Measurements from ENCODE around the gene TSPAN12. TPM values are rescaled to one million over a fixed set of nuclear protein-coding genes. Genes with fewer than 3 reads are reported as not detected.
"Not testable (repeated sequence)": the region's sequence is repeated elsewhere in the genome, so short reads cannot be mapped to it uniquely, and the experiment has no call there.

Gene TSPAN12
- total and polyA plus RNA-seq, 2 donors (not counting 1 experiment from before 2014, with no cell fraction given) = 1.7 to 2.7 TPM

DNA sequence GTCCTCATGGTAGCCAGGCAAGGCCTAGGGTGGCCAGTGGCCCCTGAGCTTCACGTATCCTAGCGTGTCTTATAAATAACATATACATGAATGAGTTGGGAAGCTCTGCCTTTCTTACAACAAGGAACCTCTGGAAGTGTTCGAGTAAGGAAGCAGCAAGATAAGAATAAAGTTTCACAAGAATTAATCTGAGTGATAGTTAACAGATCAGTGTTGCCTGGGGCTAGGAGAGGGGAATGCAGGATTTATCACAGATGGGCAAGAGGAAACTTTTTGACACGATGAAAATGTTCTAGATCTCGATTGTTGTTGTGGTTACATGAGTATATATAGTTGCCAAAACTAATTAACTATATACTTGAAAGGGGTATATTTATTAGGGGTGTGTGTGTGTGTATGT, 74.2 kb downstream of the TSPAN12 start:
- H3K36me3 ChIP-seq (ENCODE audit: control insufficient read depth, insufficient read depth, low read length) = no peaks in the 10 kb centered on the region
- H3K9me3 ChIP-seq (ENCODE audit: control insufficient read depth, insufficient read depth, low read depth, low read length) = no peaks in the 10 kb centered on the region
- no peaks in the 10 kb centered on the region for H3K27me3 ChIP-seq (ENCODE audit: control insufficient read depth, insufficient read depth, low read length)
- H4K20me1 ChIP-seq (ENCODE audit: control insufficient read depth, extremely low read depth, insufficient read depth, low read length) = no peaks in the 10 kb centered on the region
- H3K9ac ChIP-seq (ENCODE audit: insufficient read depth, low read length) = no peak overlapping the region
- no peak overlapping the region for H3K4me2 ChIP-seq (ENCODE audit: extremely low read depth, insufficient read depth, low read length)
- no peak overlapping the region for H3K4me3 ChIP-seq (replicated peaks in 1 of 4; ENCODE audit: control extremely low read depth in 1 of 4, insufficient read depth in 1 of 4, low read depth in 3 of 4, low read length in 4 of 4)
- no peaks in the 10 kb centered on the region for H3K79me2 ChIP-seq (ENCODE audit: control insufficient read depth, insufficient read depth, low read length)
- H3K4me1 ChIP-seq (ENCODE audit: control insufficient read depth, extremely low read depth, insufficient read depth, low read length) = no peaks in the 10 kb centered on the region
- no peak for TF ChIP-seq EZH2 (IDR thresholded peaks at IDR 0.05; ENCODE audit: low read length, missing control alignments)
- TF ChIP-seq, protein P1, sequence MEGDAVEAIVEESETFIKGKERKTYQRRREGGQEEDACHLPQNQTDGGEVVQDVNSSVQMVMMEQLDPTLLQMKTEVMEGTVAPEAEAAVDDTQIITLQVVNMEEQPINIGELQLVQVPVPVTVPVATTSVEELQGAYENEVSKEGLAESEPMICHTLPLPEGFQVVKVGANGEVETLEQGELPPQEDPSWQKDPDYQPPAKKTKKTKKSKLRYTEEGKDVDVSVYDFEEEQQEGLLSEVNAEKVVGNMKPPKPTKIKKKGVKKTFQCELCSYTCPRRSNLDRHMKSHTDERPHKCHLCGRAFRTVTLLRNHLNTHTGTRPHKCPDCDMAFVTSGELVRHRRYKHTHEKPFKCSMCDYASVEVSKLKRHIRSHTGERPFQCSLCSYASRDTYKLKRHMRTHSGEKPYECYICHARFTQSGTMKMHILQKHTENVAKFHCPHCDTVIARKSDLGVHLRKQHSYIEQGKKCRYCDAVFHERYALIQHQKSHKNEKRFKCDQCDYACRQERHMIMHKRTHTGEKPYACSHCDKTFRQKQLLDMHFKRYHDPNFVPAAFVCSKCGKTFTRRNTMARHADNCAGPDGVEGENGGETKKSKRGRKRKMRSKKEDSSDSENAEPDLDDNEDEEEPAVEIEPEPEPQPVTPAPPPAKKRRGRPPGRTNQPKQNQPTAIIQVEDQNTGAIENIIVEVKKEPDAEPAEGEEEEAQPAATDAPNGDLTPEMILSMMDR (conservative IDR thresholded peaks at IDR 0.05 in 1 of 2, IDR thresholded peaks at IDR 0.05 in 1 of 2; ENCODE audit: low read depth in 1 of 2, low read length in 2 of 2) = no peak
- DNase-seq (ENCODE audit: low read depth in 2 of 2) = no peak
- no peak overlapping the region for H2AFZ ChIP-seq (ENCODE audit: low read length)
- H3K27ac ChIP-seq (ENCODE audit: insufficient read depth, low read length) = no peak overlapping the region

DNA sequence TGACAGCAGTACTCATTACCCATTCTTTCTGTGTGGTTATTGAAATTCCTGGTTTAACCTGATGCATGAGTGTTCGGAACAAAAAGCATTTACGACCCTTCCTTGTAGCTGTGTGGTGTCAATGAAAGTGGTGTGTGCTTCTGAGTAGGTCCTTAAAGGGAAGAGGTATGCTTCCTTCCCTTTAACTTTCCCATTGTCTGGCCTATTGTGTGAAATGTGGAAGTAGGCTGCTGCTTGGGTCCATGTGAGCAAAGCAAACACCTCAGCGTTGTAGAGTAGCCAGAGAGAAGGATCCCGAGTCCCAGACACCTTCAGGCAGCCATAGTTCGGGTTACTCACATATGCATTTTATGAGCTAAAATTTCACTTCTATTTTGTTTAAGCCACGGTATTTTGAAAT, 74.7 kb downstream of the TSPAN12 start:
- TF ChIP-seq EZH2 (IDR thresholded peaks at IDR 0.05; ENCODE audit: low read length, missing control alignments) = no peak
- TF ChIP-seq, protein P1 (conservative IDR thresholded peaks at IDR 0.05 in 1 of 2, IDR thresholded peaks at IDR 0.05 in 1 of 2; ENCODE audit: low read depth in 1 of 2, low read length in 2 of 2) = no peak
- DNase-seq (ENCODE audit: low read depth in 2 of 2) = no peak
- H3K9me3 ChIP-seq (ENCODE audit: control insufficient read depth, insufficient read depth, low read depth, low read length) = no peaks in the 10 kb centered on the region
- H4K20me1 ChIP-seq (ENCODE audit: control insufficient read depth, extremely low read depth, insufficient read depth, low read length) = no peaks in the 10 kb centered on the region
- no peaks in the 10 kb centered on the region for H3K4me1 ChIP-seq (ENCODE audit: control insufficient read depth, extremely low read depth, insufficient read depth, low read length)
- no peaks in the 10 kb centered on the region for H3K27me3 ChIP-seq (ENCODE audit: control insufficient read depth, insufficient read depth, low read length)
- H3K27ac ChIP-seq (ENCODE audit: insufficient read depth, low read length) = no peak overlapping the region
- H3K79me2 ChIP-seq (ENCODE audit: control insufficient read depth, insufficient read depth, low read length) = no peaks in the 10 kb centered on the region
- no peak overlapping the region for H3K9ac ChIP-seq (ENCODE audit: insufficient read depth, low read length)
- H3K4me3 ChIP-seq (replicated peaks in 1 of 4; ENCODE audit: control extremely low read depth in 1 of 4, insufficient read depth in 1 of 4, low read depth in 3 of 4, low read length in 4 of 4) = no peak overlapping the region
- H3K4me2 ChIP-seq (ENCODE audit: extremely low read depth, insufficient read depth, low read length) = no peak overlapping the region
- no peak overlapping the region for H2AFZ ChIP-seq (ENCODE audit: low read length)
- no peaks in the 10 kb centered on the region for H3K36me3 ChIP-seq (ENCODE audit: control insufficient read depth, insufficient read depth, low read length)

DNA sequence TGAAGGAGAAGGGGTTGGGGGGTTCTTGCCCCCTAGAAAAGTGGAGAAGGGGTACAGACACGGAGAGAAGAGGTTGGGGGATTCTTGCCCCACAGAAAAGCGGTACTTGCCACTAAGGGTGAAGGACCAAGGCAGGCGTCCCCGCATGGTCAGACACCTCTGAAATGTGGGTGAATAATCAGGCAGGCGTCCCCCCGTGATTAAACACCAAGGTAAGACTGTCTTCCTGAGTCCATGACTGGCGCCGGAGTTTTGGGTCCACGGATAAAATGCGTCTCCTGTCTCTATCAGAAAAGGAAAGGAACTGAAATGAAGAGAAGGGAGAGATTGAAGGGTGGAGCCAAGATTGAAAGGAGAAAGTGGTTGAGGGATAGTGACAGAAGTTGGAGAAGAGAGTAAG, 76.0 kb downstream of the TSPAN12 start:
- H3K27ac ChIP-seq (ENCODE audit: insufficient read depth, low read length); H4K20me1 ChIP-seq (ENCODE audit: control insufficient read depth, extremely low read depth, insufficient read depth, low read length); H3K9ac ChIP-seq (ENCODE audit: insufficient read depth, low read length); H3K4me1 ChIP-seq (ENCODE audit: control insufficient read depth, extremely low read depth, insufficient read depth, low read length); H3K36me3 ChIP-seq (ENCODE audit: control insufficient read depth, insufficient read depth, low read length); H2AFZ ChIP-seq (ENCODE audit: low read length); DNase-seq (ENCODE audit: low read depth in 2 of 2); H3K9me3 ChIP-seq (ENCODE audit: control insufficient read depth, insufficient read depth, low read depth, low read length); H3K4me3 ChIP-seq (replicated peaks in 1 of 4; ENCODE audit: control extremely low read depth in 1 of 4, insufficient read depth in 1 of 4, low read depth in 3 of 4, low read length in 4 of 4); H3K27me3 ChIP-seq (ENCODE audit: control insufficient read depth, insufficient read depth, low read length); H3K79me2 ChIP-seq (ENCODE audit: control insufficient read depth, insufficient read depth, low read length); H3K4me2 ChIP-seq (ENCODE audit: extremely low read depth, insufficient read depth, low read length): not testable (repeated sequence)
